AG04450 (cell line): ENCODE measurements around the gene CAV1. TPM values are rescaled to one million over a fixed set of nuclear protein-coding genes. Genes with fewer than 3 reads are reported as not detected.

Source experiments
- CTCF ChIA-PET: fragments of 300-600, 350-600 bp; formaldehyde crosslinking; extraction: SDS; loops from one replicate; lab custom pipeline; 2022; ENCODE audit warnings: antibody characterized with exemption, inconsistent platforms; lab: Charles Lee
- POLR2A ChIA-PET: fragments of 350-600 bp; formaldehyde crosslinking; extraction: SDS; loops from one replicate; lab custom pipeline; 2021; ENCODE audit warnings: antibody characterized with exemption, inconsistent platforms; lab: Yijun Ruan, JAX
- DNase-seq: peaks from one replicate; pipeline ENCODE4 v3.0.0-alpha.2; 2011; ENCODE audit warnings: low read depth, low spot score
- H3K27ac ChIP-seq: one replicate; pipeline ENCODE4 v1.5.1; 2012; ENCODE audit warnings: low read depth, low read length, control low read depth
- H3K27me3 ChIP-seq: one replicate; pipeline ENCODE4 v1.6.0; 2012; ENCODE audit warnings: low read length; ENCODE audit not compliant: control insufficient read depth, insufficient read depth
- H3K4me3 ChIP-seq: 2 replicates; pipeline ENCODE4 v1.5.1; 2011; ENCODE audit warnings: mild to moderate bottlenecking, low read depth, low read length, control low read depth
- H3K9me3 ChIP-seq: 2 replicates; pipeline ENCODE4 v1.5.1; 2012; ENCODE audit warnings: low read length; ENCODE audit not compliant: control insufficient read depth, insufficient read depth
- polyA plus RNA-seq: library from polyadenylated mRNA; depleted of rRNA; stranded (reverse); fragments of >200 nt; gene quantifications from 2 replicates; pipeline ENCODE4 v1.2.3, GENCODE V29; 2011
- TF ChIP-seq, protein P1 (sequence below): IDR thresholded peaks from 2 replicates; pipeline ENCODE4 v1.5.1; 2011; ENCODE audit warnings: low read depth, low read length, control low read depth, inconsistent platforms

The CAV1 gene
- polyA plus RNA-seq, 1 experiment: 1,209 TPM

DNA sequence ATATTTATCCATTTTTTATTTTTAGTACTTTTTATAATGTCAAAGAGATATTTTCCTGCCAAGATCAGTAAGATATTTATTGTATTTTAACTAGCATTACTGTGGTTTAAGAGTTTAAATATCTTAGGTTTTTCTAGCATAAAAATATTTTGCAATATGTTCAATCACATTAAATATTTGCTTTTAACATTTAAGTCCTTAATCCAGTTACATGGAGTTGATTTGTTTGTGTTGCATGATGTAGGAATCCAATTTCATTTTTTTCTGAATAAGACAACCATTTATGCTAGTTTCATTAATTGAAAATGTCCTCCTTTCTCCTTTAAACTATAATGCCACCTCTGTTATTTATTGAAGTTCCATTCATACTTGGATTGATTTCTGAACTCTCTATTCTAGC is 41.8 kb downstream of the CAV1 start:
- Histone ChIP-seq H3K27me3 (no peaks in the 10 kb centered on the region), H3K4me3 (no peak overlapping the region), H3K9me3 (no peaks in the 10 kb centered on the region), H3K27ac (no peak overlapping the region)
- DNase-seq: no peak
- POLR2A ChIA-PET: no interaction called here
- TF ChIP-seq, protein P1, sequence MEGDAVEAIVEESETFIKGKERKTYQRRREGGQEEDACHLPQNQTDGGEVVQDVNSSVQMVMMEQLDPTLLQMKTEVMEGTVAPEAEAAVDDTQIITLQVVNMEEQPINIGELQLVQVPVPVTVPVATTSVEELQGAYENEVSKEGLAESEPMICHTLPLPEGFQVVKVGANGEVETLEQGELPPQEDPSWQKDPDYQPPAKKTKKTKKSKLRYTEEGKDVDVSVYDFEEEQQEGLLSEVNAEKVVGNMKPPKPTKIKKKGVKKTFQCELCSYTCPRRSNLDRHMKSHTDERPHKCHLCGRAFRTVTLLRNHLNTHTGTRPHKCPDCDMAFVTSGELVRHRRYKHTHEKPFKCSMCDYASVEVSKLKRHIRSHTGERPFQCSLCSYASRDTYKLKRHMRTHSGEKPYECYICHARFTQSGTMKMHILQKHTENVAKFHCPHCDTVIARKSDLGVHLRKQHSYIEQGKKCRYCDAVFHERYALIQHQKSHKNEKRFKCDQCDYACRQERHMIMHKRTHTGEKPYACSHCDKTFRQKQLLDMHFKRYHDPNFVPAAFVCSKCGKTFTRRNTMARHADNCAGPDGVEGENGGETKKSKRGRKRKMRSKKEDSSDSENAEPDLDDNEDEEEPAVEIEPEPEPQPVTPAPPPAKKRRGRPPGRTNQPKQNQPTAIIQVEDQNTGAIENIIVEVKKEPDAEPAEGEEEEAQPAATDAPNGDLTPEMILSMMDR: no peak
- CTCF ChIA-PET: interaction anchor here (1.2 kb wide), 1 partner anchor 308 kb away, joined by 3 read pairs; no protein-coding TSS in a partner anchor

DNA sequence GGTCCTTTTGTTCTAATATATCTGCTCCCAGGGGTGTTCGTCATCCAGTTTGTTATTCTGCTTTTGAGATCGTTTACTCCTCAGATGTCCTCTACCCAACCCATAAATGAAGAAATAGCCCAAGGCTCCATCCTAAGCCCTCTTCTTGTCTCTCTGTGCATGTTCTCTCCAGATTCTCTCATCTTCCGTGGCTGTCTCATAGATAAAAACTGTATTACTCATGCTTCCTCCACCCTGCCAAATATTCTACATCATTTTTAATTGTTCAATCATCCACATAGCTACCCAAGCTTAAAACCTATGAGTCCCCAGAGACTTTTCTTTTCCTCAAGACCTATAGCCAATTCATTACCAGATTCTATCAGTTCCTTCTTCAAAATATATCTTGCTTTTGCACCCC is 44.9 kb downstream of the CAV1 start:
- Histone ChIP-seq H3K27me3 (no peaks in the 10 kb centered on the region), H3K27ac (peak overlapping the region; percentile 49), H3K4me3 (no peak overlapping the region), H3K9me3 (no peaks in the 10 kb centered on the region)
- DNase-seq: peak; percentile 67
- TF ChIP-seq, protein P1: no peak
- ChIA-PET CTCF (interaction anchor here (1.0 to 1.8 kb wide), 5 partner anchors 12 to 311 kb away, joined by 3 to 7 read pairs (median 6); no protein-coding TSS in a partner anchor), POLR2A (interaction anchor here (1.0 kb wide), 1 partner anchor 11 kb away, joined by 3 read pairs; no protein-coding TSS in a partner anchor)

DNA sequence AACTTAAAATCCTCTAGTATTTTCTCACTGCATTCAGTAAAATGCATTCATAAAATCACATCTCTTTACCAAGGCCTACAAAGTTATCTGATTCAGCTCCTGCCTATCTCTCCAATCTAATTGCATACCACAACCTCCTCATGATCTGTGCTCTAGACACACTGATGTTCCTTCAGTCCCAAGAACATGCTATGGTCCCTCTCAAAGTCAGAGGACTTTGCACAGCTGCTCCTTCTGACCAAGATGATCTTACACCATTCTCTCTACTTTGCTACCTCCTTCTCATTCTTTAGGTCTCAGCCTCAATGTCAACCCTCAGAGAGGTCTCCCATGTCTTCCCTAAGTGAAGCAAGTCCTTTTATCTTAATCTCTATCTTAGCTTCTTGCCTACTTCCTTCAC is 45.5 kb downstream of the CAV1 start:
- Histone ChIP-seq H3K27me3 (no peaks in the 10 kb centered on the region), H3K4me3 (no peak overlapping the region), H3K9me3 (no peaks in the 10 kb centered on the region), H3K27ac (peak overlapping the region; percentile 49)
- TF ChIP-seq, protein P1: no peak
- ChIA-PET CTCF (interaction anchor here (0.5 to 1.8 kb wide), 8 partner anchors 12 to 311 kb away, joined by 3 to 7 read pairs (median 4); no protein-coding TSS in a partner anchor), POLR2A (interaction anchor here (1.0 kb wide), 1 partner anchor 11 kb away, joined by 3 read pairs; no protein-coding TSS in a partner anchor)
- DNase-seq: no peak

DNA sequence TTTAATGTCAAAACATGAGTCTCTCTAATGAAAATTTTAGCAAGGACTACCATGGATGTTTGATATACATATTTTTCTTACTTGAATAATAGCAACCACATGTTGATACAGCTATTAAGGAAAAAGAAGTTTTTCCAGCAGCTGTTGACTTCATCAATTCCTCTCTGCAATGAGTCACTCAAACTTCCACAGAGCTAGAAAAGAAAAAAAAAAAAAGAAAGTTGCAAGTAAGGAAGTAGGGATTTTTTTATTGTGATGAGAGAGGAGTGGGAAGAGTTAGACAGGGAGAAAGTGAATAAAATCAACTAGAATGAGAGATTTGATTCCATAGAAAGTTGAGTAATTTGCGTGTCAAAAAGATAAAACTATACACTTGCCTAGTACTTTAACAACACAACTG is 46.2 kb downstream of the CAV1 start:
- Histone ChIP-seq H3K27ac (peak overlapping the region; percentile 32), H3K27me3 (no peaks in the 10 kb centered on the region), H3K4me3 (no peak overlapping the region), H3K9me3 (no peaks in the 10 kb centered on the region)
- DNase-seq: no peak
- POLR2A ChIA-PET: interaction anchor here (1.4 kb wide), 1 partner anchor 45 kb away, joined by 3 read pairs; no protein-coding TSS in a partner anchor
- CTCF ChIA-PET: interaction anchor here (0.5 to 1.7 kb wide), 5 partner anchors 11 to 312 kb away, joined by 3 to 6 read pairs (median 3); no protein-coding TSS in a partner anchor
- TF ChIP-seq, protein P1: no peak

DNA sequence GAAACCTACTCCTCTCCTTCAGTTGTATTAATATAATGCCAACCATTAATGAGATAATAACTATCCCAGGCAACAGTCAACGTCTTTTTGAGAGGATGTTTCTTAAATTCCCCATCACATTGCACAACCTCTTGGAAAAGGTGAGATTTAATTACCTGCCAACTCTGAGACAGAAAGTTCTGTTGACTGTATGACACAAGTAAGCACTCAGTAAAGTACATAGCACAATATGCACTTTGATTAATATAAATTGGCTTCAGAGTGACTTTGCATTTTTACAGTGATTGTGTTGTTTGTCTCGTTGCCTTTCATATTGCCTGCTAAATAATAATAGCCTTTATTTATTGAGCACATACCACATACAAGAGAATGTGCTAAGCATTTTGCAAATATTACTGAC is 46.7 kb downstream of the CAV1 start:
- no peaks in the 10 kb centered on the region for H3K9me3 ChIP-seq
- no peak overlapping the region for H3K4me3 ChIP-seq
- TF ChIP-seq, protein P1: no peak
- ChIA-PET POLR2A (interaction anchor here (1.4 kb wide), 1 partner anchor 45 kb away, joined by 3 read pairs; no protein-coding TSS in a partner anchor), CTCF (interaction anchor here (1.0 to 1.7 kb wide), 3 partner anchors 11 to 313 kb away, joined by 3 to 6 read pairs (median 4); no protein-coding TSS in a partner anchor)
- no peak for DNase-seq
- H3K27me3 ChIP-seq: no peaks in the 10 kb centered on the region
- H3K27ac ChIP-seq: peak overlapping the region; percentile 32
